ENCODE results near the gene H19. TPM values are rescaled to one million over a fixed set of nuclear protein-coding genes. Genes with fewer than 3 reads are reported as not detected.

The H19 gene
- total RNA-seq, 1 experiment from 2014 or later, result 152 TPM

DNA sequence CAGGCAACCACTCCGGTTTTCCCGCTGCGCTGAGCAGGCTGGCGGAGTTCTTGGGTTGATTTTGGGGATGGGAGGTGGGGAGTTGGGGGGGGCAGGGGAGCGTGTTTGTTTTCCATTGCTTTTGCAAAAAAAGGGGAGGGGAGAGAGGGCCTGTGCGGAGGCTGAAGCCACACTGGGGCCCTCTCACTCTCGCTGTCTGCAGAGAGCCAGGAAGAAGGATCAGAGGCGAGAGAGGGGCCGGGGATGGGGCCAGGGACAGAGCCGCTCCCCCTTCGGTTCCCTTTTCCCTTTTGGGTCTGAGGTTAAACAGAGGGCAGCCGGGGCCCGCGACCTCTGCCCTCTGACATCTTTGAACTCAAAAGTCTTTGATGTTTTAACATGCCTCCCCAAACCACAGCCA, 17.4 kb upstream of the H19 start:
- Mint-ChIP-seq H3K4me3 (ENCODE audit: unreplicated experiment) (no peak overlapping the region), H3K9me3 (ENCODE audit: unreplicated experiment) (no peaks in the 10 kb centered on the region), H3K36me3 (ENCODE audit: insufficient read depth, unreplicated experiment) (no peaks in the 10 kb centered on the region), H3K27ac (ENCODE audit: low read depth, unreplicated experiment) (no peak overlapping the region), H3K27me3 (ENCODE audit: insufficient read depth, unreplicated experiment) (no peaks in the 10 kb centered on the region), H3K4me1 (ENCODE audit: insufficient read depth, unreplicated experiment) (no peaks in the 10 kb centered on the region)
- intact Hi-C loops (cut with micrococcal nuclease), result no loop called here
- TF ChIP-seq, protein P1, sequence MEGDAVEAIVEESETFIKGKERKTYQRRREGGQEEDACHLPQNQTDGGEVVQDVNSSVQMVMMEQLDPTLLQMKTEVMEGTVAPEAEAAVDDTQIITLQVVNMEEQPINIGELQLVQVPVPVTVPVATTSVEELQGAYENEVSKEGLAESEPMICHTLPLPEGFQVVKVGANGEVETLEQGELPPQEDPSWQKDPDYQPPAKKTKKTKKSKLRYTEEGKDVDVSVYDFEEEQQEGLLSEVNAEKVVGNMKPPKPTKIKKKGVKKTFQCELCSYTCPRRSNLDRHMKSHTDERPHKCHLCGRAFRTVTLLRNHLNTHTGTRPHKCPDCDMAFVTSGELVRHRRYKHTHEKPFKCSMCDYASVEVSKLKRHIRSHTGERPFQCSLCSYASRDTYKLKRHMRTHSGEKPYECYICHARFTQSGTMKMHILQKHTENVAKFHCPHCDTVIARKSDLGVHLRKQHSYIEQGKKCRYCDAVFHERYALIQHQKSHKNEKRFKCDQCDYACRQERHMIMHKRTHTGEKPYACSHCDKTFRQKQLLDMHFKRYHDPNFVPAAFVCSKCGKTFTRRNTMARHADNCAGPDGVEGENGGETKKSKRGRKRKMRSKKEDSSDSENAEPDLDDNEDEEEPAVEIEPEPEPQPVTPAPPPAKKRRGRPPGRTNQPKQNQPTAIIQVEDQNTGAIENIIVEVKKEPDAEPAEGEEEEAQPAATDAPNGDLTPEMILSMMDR (IDR thresholded peaks at IDR 0.05; ENCODE audit: unreplicated experiment), result no peak
- ChIA-PET CTCF (no interaction called here), POLR2A (no interaction called here)
- no peak for DNase-seq (ENCODE audit: unreplicated experiment)
- no TSS peak for BruUV-seq (replicated peaks)

DNA sequence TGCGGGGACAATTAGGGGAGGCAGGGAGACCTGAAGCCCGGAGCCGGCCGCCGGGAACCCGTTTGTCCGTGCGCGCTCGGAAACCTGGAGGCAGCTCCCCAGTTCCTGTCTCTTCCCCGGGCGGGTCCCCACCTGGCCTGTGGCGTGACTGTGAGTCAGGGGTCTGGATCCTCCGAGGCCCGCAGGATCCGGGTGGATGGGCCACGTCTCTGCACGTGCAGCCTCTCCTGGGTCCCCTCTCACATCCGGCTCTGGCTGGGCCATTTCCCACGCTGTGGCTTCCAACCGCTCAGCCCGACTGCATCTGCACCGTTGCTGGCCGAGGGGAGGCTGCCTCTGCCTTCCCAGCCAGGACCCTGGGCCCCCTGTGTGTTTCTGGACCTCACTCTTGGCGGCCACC, 14.8 kb upstream of the H19 start:
- CTCF ChIA-PET, result no interaction called here
- POLR2A ChIA-PET, result no interaction called here
- no peak for DNase-seq (ENCODE audit: unreplicated experiment)
- no peaks in the 10 kb centered on the region for H3K4me1 Mint-ChIP-seq (ENCODE audit: insufficient read depth, unreplicated experiment)
- BruUV-seq (replicated peaks), result no TSS peak
- no peaks in the 10 kb centered on the region for H3K27me3 Mint-ChIP-seq (ENCODE audit: insufficient read depth, unreplicated experiment)
- TF ChIP-seq, protein P1 (IDR thresholded peaks at IDR 0.05; ENCODE audit: unreplicated experiment), result no peak
- no peaks in the 10 kb centered on the region for H3K36me3 Mint-ChIP-seq (ENCODE audit: insufficient read depth, unreplicated experiment)
- no peak overlapping the region for H3K27ac Mint-ChIP-seq (ENCODE audit: low read depth, unreplicated experiment)
- H3K9me3 Mint-ChIP-seq (ENCODE audit: unreplicated experiment), result no peaks in the 10 kb centered on the region
- intact Hi-C loops (cut with micrococcal nuclease), result no loop called here
- no peak overlapping the region for H3K4me3 Mint-ChIP-seq (ENCODE audit: unreplicated experiment)

DNA sequence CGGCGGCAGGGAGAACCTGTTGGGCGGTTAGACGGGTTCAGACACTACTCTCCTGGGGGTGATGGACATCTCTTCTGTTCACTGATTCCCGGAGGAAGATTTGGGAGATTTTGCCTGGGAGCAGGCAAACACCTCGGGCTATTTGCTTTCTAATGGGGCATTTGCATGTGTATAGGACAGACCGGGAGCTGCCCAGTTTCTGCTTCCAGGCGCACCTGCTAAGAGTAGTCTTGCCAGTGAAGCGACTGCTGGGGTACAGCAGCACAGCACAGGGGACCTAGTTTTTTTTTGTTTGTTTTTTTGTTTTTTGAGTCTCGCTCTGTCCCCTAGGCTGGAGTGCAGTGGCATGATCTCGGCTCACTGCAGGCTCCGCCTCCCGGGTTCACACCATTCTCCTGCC, 6.8 kb upstream of the H19 start:
- no peak overlapping the region for H3K4me3 Mint-ChIP-seq (ENCODE audit: unreplicated experiment)
- DNase-seq (ENCODE audit: unreplicated experiment), result no peak
- H3K4me1 Mint-ChIP-seq (ENCODE audit: insufficient read depth, unreplicated experiment), result no peaks in the 10 kb centered on the region
- BruUV-seq (replicated peaks), result no TSS peak
- H3K27ac Mint-ChIP-seq (ENCODE audit: low read depth, unreplicated experiment), result no peak overlapping the region
- intact Hi-C loops (cut with micrococcal nuclease), result no loop called here
- TF ChIP-seq, protein P1 (IDR thresholded peaks at IDR 0.05; ENCODE audit: unreplicated experiment), result no peak
- POLR2A ChIA-PET, result no interaction called here
- CTCF ChIA-PET, result interaction anchor here (0.5 to 1.7 kb wide), 6 partner anchors 66 to 417 kb away, joined by 3 to 7 read pairs (median 4); no protein-coding TSS in a partner anchor
- no peaks in the 10 kb centered on the region for H3K9me3 Mint-ChIP-seq (ENCODE audit: unreplicated experiment)
- H3K27me3 Mint-ChIP-seq (ENCODE audit: insufficient read depth, unreplicated experiment), result no peaks in the 10 kb centered on the region
- H3K36me3 Mint-ChIP-seq (ENCODE audit: insufficient read depth, unreplicated experiment), result no peaks in the 10 kb centered on the region

DNA sequence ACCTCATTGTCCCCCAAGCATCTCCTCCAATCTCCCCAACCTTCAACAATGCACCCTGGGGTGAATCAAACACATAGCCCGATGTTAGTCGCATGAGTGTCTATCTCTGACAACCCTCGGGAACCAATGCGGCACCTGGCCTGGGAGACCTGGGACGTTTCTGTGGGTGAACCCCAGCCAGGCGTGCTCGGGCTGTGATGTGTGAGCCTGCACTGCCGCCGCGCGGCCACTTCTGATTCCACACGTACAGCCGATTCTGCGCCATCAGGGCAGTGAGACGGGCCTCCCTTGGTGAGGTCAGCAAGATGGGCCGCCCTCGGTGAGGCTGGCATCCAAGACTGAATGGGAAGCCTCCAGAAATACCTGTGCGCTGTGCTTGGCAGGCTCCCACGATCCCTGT, 5.2 kb upstream of the H19 start:
- Mint-ChIP-seq H3K4me1 (ENCODE audit: insufficient read depth, unreplicated experiment) (no peaks in the 10 kb centered on the region), H3K9me3 (ENCODE audit: unreplicated experiment) (no peaks in the 10 kb centered on the region), H3K27me3 (ENCODE audit: insufficient read depth, unreplicated experiment) (no peaks in the 10 kb centered on the region), H3K4me3 (ENCODE audit: unreplicated experiment) (no peak overlapping the region), H3K27ac (ENCODE audit: low read depth, unreplicated experiment) (no peak overlapping the region), H3K36me3 (ENCODE audit: insufficient read depth, unreplicated experiment) (no peaks in the 10 kb centered on the region)
- no TSS peak for BruUV-seq (replicated peaks)
- TF ChIP-seq, protein P1 (IDR thresholded peaks at IDR 0.05; ENCODE audit: unreplicated experiment), result no peak
- DNase-seq (ENCODE audit: unreplicated experiment), result no peak
- POLR2A ChIA-PET, result interaction anchor here (0.6 to 2.3 kb wide), 3 partner anchors 114 to 350 kb away, joined by 3 to 9 read pairs (median 4); no protein-coding TSS in a partner anchor
- CTCF ChIA-PET, result interaction anchor here (0.6 to 6.1 kb wide), 21 partner anchors 26 to 1276 kb away, joined by 3 to 87 read pairs (median 7); partner anchors contain the start of gene SYT8
- intact Hi-C loops (cut with micrococcal nuclease), result no loop called here

All from MCF 10A (cell line).